A673 (cell line): ENCODE results near the gene RNASE8.

ENCODE experiments used
- CTCF ChIP-seq: fragments of 300-800, 200-600 bp; sonication (generic); conservative IDR thresholded peaks from 2 replicates; pipeline ENCODE4 v1.5.1; 2017; ENCODE audit warnings: low read depth, mild to moderate bottlenecking, antibody characterized with exemption, low read length, moderate library complexity, mixed read lengths
- EZH2 ChIP-seq: fragments of 200-600 bp; sonication (generic); IDR thresholded peaks from 2 replicates; pipeline ENCODE4 v1.6.1; 2017; ENCODE audit warnings: borderline replicate concordance, low read depth, mild to moderate bottlenecking, mixed read lengths, antibody characterized with exemption, low read length; ENCODE audit not compliant: poor library complexity, severe bottlenecking

GRCh38 chr14:21041676-21042433 is 15.8 kb upstream of the RNASE8 start, which contains the start of gene RNASE7:
- no peak for TF ChIP-seq CTCF
- no peak for TF ChIP-seq EZH2
